Measurements from ENCODE around the gene CDKL2. TPM values are rescaled to one million over a fixed set of nuclear protein-coding genes. Genes with fewer than 3 reads are reported as not detected.

Gene CDKL2
- total and polyA plus RNA-seq, 9 of the 15 experiments (the other 6 are each of a cell fraction or from before 2014, with no cell fraction given), result 0.01 to 0.16 TPM; not detected in 7

- Histone ChIP-seq H3K4me3 (no peak overlapping the region), H3K4me1 (replicated peaks in 1 of 2; ENCODE audit: control insufficient read depth in 2 of 2, insufficient read depth in 2 of 2, low read length in 2 of 2) (peaks cover 0 to 22% of the 10 kb centered on the region in 2 experiments; a peak in 3 of 5 replicates), H3K9me3 (replicated peaks; ENCODE audit: control insufficient read depth, insufficient read depth, low read depth, low read length) (no peaks in the 10 kb centered on the region), H4K20me1 (replicated peaks; ENCODE audit: control insufficient read depth, insufficient read depth, low read length) (peaks cover 24% of the 10 kb centered on the region), H3K79me2 (ENCODE audit: control insufficient read depth, insufficient read depth, low read length) (peaks cover 39% of the 10 kb centered on the region), H3K4me2 (ENCODE audit: insufficient read depth, low read length) (no peak overlapping the region), H3K9me1 (ENCODE audit: control insufficient read depth, insufficient read depth, low read length) (peaks cover 2% of the 10 kb centered on the region), H2AFZ (ENCODE audit: low read depth, low read length) (no peak overlapping the region), H3K9ac (ENCODE audit: insufficient read depth in 1 of 2, low read depth in 2 of 2, low read length in 2 of 2) (no peak overlapping the region), H3K36me3 (ENCODE audit: control insufficient read depth, insufficient read depth, low read length) (peaks cover 5% of the 10 kb centered on the region), H3K27ac (ENCODE audit: extremely low read depth, low read depth, low read length) (no peak overlapping the region), H3K27me3 (ENCODE audit: control insufficient read depth in 2 of 2, insufficient read depth in 2 of 2, low read length in 2 of 2) (no peaks in the 10 kb centered on the region)
- TF ChIP-seq NELFE (IDR thresholded peaks at IDR 0.05; ENCODE audit: insufficient read depth, insufficient read length), result no peak
- no peak for TF ChIP-seq ZNF140 (CRISPR knock-in tag; IDR thresholded peaks at IDR 0.05)
- TF ChIP-seq, protein P1, sequence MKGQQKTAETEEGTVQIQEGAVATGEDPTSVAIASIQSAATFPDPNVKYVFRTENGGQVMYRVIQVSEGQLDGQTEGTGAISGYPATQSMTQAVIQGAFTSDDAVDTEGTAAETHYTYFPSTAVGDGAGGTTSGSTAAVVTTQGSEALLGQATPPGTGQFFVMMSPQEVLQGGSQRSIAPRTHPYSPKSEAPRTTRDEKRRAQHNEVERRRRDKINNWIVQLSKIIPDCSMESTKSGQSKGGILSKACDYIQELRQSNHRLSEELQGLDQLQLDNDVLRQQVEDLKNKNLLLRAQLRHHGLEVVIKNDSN (CRISPR knock-in tag; IDR thresholded peaks at IDR 0.05), result no peak
- no peak for TF ChIP-seq ZBED1 (IDR thresholded peaks at IDR 0.05)
- no peak for TF ChIP-seq ZNF23 (CRISPR knock-in tag; IDR thresholded peaks at IDR 0.05)
- TF ChIP-seq, protein P2, sequence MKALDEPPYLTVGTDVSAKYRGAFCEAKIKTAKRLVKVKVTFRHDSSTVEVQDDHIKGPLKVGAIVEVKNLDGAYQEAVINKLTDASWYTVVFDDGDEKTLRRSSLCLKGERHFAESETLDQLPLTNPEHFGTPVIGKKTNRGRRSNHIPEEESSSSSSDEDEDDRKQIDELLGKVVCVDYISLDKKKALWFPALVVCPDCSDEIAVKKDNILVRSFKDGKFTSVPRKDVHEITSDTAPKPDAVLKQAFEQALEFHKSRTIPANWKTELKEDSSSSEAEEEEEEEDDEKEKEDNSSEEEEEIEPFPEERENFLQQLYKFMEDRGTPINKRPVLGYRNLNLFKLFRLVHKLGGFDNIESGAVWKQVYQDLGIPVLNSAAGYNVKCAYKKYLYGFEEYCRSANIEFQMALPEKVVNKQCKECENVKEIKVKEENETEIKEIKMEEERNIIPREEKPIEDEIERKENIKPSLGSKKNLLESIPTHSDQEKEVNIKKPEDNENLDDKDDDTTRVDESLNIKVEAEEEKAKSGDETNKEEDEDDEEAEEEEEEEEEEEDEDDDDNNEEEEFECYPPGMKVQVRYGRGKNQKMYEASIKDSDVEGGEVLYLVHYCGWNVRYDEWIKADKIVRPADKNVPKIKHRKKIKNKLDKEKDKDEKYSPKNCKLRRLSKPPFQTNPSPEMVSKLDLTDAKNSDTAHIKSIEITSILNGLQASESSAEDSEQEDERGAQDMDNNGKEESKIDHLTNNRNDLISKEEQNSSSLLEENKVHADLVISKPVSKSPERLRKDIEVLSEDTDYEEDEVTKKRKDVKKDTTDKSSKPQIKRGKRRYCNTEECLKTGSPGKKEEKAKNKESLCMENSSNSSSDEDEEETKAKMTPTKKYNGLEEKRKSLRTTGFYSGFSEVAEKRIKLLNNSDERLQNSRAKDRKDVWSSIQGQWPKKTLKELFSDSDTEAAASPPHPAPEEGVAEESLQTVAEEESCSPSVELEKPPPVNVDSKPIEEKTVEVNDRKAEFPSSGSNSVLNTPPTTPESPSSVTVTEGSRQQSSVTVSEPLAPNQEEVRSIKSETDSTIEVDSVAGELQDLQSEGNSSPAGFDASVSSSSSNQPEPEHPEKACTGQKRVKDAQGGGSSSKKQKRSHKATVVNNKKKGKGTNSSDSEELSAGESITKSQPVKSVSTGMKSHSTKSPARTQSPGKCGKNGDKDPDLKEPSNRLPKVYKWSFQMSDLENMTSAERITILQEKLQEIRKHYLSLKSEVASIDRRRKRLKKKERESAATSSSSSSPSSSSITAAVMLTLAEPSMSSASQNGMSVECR (CRISPR knock-in tag; IDR thresholded peaks at IDR 0.05), result no peak
- TF ChIP-seq, protein P3, sequence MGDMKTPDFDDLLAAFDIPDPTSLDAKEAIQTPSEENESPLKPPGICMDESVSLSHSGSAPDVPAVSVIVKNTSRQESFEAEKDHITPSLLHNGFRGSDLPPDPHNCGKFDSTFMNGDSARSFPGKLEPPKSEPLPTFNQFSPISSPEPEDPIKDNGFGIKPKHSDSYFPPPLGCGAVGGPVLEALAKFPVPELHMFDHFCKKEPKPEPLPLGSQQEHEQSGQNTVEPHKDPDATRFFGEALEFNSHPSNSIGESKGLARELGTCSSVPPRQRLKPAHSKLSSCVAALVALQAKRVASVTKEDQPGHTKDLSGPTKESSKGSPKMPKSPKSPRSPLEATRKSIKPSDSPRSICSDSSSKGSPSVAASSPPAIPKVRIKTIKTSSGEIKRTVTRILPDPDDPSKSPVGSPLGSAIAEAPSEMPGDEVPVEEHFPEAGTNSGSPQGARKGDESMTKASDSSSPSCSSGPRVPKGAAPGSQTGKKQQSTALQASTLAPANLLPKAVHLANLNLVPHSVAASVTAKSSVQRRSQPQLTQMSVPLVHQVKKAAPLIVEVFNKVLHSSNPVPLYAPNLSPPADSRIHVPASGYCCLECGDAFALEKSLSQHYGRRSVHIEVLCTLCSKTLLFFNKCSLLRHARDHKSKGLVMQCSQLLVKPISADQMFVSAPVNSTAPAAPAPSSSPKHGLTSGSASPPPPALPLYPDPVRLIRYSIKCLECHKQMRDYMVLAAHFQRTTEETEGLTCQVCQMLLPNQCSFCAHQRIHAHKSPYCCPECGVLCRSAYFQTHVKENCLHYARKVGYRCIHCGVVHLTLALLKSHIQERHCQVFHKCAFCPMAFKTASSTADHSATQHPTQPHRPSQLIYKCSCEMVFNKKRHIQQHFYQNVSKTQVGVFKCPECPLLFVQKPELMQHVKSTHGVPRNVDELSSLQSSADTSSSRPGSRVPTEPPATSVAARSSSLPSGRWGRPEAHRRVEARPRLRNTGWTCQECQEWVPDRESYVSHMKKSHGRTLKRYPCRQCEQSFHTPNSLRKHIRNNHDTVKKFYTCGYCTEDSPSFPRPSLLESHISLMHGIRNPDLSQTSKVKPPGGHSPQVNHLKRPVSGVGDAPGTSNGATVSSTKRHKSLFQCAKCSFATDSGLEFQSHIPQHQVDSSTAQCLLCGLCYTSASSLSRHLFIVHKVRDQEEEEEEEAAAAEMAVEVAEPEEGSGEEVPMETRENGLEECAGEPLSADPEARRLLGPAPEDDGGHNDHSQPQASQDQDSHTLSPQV (IDR thresholded peaks at IDR 0.05), result no peak
- no peak for TF ChIP-seq CEBPG (CRISPR knock-in tag; IDR thresholded peaks at IDR 0.05)
- TF ChIP-seq CEBPG (tag; conservative IDR thresholded peaks at IDR 0.05 in 1 of 2, IDR thresholded peaks at IDR 0.05 in 1 of 2), result no peak
- no peak for TF ChIP-seq SRSF7 (optimal IDR thresholded peaks at IDR 0.05; ENCODE audit: low read depth, low read length)
- no peak for TF ChIP-seq ZNF717 (CRISPR knock-in tag; IDR thresholded peaks at IDR 0.05)
- TF ChIP-seq HNRNPUL1 (IDR thresholded peaks at IDR 0.05; ENCODE audit: low read length), result no peak
- no peak for TF ChIP-seq SRSF1 (IDR thresholded peaks at IDR 0.05; ENCODE audit: low read depth, low read length)
- no peak for TF ChIP-seq OTX1 (CRISPR knock-in tag; IDR thresholded peaks at IDR 0.05)
- ChIA-PET CTCF (ENCODE audit: low intra/inter-chr PET ratio) (no interaction called here), POLR2A (interaction anchor here (0.6 kb wide), 1 partner anchor 43 kb away, joined by 3 read pairs; no protein-coding TSS in a partner anchor)
- FAIRE-seq (no peak), ATAC-seq (no peak), DNase-seq (ENCODE audit: extremely low read depth in 1 of 4, low spot score in 3 of 4) (no peak)
- in situ Hi-C loops (cut with MboI), result no loop called here
- 83% methylated on average over 11 of the region's 11 CpGs for WGBS (ENCODE audit: insufficient coverage, low coverage, missing lambda C conversion rate)
- intact Hi-C loops (cut with micrococcal nuclease), result no loop called here
- no TSS peak for BruUV-seq (replicated peaks)
These were observed 44.7 kb upstream of the CDKL2 start for GRCh38 chr4:75675004-75675531.

Data from K562 (cell line).